Type B pancreatic cell (in vitro differentiated cells): ENCODE measurements around the gene FAM20C. TPM values are rescaled to one million over a fixed set of nuclear protein-coding genes. Genes with fewer than 3 reads are reported as not detected.

ENCODE experiments used
- DNase-seq: peaks from one replicate; pipeline ENCODE4 v3.0.0; 2021; ENCODE audit warnings: mixed read lengths; ENCODE audit not compliant: unreplicated experiment; ENCODE audit errors: extremely low spot score
- H3K27ac Mint-ChIP-seq: 2 replicates; pipeline ENCODE4 v1.8.0; 2021; ENCODE audit warnings: mild to moderate bottlenecking, mixed read lengths
- H3K27me3 Mint-ChIP-seq: 2 replicates; pipeline ENCODE4 v1.8.0; 2021; ENCODE audit warnings: mixed read lengths
- H3K36me3 Mint-ChIP-seq: 2 replicates; pipeline ENCODE4 v1.8.0; 2021; ENCODE audit warnings: mixed read lengths
- H3K4me1 Mint-ChIP-seq: one replicate; pipeline ENCODE4 v1.8.0; 2021; ENCODE audit warnings: mixed read lengths; ENCODE audit not compliant: unreplicated experiment
- H3K4me3 Mint-ChIP-seq: 2 replicates; pipeline ENCODE4 v1.8.0; 2021; ENCODE audit warnings: mild to moderate bottlenecking, mixed read lengths
- H3K9me3 Mint-ChIP-seq: 2 replicates; pipeline ENCODE4 v1.8.0; 2021; ENCODE audit warnings: mixed read lengths
- CTCF ChIP-seq: fragments of 200-600 bp; sonication (generic); conservative IDR thresholded peaks from 2 replicates; pipeline ENCODE4 v1.5.0; 2021; ENCODE audit warnings: antibody characterized with exemption, mild to moderate bottlenecking
- total RNA-seq: library from RNA; stranded (reverse); gene quantifications from 2 replicates; pipeline ENCODE4 v1.2.1, GENCODE V29; 2021; ENCODE audit warnings: low replicate concordance

The FAM20C gene
- total RNA-seq, 1 donor from 2014 or later = 18.1 TPM

- Mint-ChIP-seq H3K9me3 (no peaks in the 10 kb centered on the region), H3K4me3 (no peak overlapping the region), H3K27ac (no peak overlapping the region), H3K4me1 (peaks cover 4% of the 10 kb centered on the region), H3K36me3 (no peaks in the 10 kb centered on the region), H3K27me3 (peaks cover 16% of the 10 kb centered on the region)
- DNase-seq = no peak
- TF ChIP-seq CTCF = no peak
These were observed 16.4 kb upstream of the FAM20C start for GRCh38 chr7:175955-176354.

DNA sequence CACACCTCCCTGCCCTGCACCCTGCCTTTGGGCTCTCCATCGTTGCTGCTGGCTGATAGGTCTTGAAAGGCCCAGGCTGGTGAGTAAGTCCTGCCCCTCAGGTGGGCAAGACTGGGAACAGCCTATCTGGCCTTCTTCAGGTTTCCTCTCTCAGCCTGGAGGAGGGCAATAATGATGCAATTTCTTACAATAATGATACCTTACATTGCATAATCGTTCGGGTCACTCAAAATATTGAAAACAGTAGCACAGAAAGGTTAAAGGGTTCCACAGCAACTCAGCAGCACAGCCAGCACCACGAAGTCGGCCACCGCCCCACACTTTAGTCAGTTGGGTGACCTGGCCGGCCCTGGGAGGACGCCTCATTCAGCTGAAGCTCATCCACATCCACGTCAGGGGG lies 16.0 kb upstream of the FAM20C start:
- Mint-ChIP-seq H3K27ac (no peak overlapping the region), H3K4me1 (peaks cover 4% of the 10 kb centered on the region), H3K36me3 (no peaks in the 10 kb centered on the region), H3K9me3 (no peaks in the 10 kb centered on the region), H3K4me3 (no peak overlapping the region), H3K27me3 (peaks cover 16% of the 10 kb centered on the region)
- TF ChIP-seq CTCF = no peak
- DNase-seq = no peak

GRCh38 chr7:176786-177459 lies 15.4 kb upstream of the FAM20C start:
- peaks cover 4% of the 10 kb centered on the region for H3K4me1 Mint-ChIP-seq
- no peak overlapping the region for H3K4me3 Mint-ChIP-seq
- no peak for DNase-seq
- no peak for TF ChIP-seq CTCF
- H3K36me3 Mint-ChIP-seq = no peaks in the 10 kb centered on the region
- no peak overlapping the region for H3K27ac Mint-ChIP-seq
- peaks cover 16% of the 10 kb centered on the region for H3K27me3 Mint-ChIP-seq
- H3K9me3 Mint-ChIP-seq = no peaks in the 10 kb centered on the region

GRCh38 chr7:178444-178843 lies 13.9 kb upstream of the FAM20C start:
- no peak overlapping the region for H3K4me3 Mint-ChIP-seq

DNA sequence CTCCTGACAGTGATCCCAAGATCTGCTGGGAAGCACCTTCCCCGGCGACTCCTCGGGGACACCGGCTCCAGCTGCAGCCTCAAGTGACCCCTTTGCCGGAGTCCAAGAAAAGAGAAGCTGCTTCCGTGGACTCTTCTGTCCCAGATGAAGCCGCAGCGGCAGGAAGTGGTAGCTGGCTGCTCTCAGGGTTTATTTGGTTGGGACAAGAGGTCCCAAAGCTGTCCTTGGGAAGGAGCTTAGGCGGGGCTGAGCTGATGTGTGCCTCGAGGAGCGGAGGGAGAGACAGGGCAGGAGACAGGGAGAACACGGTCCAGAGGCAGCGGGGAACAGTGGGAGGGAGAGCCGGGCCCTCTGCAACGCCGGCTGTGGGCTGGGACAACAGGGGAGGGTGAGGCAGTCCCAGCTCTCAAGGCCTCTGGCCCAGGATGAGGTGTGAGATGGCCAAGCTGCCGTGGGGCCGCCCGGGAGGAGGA lies 13.1 kb upstream of the FAM20C start:
- no peak for TF ChIP-seq CTCF
- no peak overlapping the region for H3K27ac Mint-ChIP-seq

More at GRCh38 chr7:178444-178843, 13.9 kb upstream of the FAM20C start:
- Mint-ChIP-seq H3K36me3 (no peaks in the 10 kb centered on the region), H3K4me1 (peaks cover under 1% of the 10 kb centered on the region), H3K27ac (no peak overlapping the region), H3K27me3 (peaks cover 18% of the 10 kb centered on the region), H3K9me3 (no peaks in the 10 kb centered on the region)
- TF ChIP-seq CTCF = no peak
- DNase-seq = no peak

More for the DNA sequence above, 13.1 kb upstream of the FAM20C start:
- Mint-ChIP-seq H3K4me1 (no peaks in the 10 kb centered on the region), H3K9me3 (no peaks in the 10 kb centered on the region), H3K27me3 (peaks cover 19% of the 10 kb centered on the region), H3K36me3 (no peaks in the 10 kb centered on the region), H3K4me3 (no peak overlapping the region)
- no peak for DNase-seq
